ENCODE measurements around the gene RAMP1. TPM values are rescaled to one million over a fixed set of nuclear protein-coding genes. Genes with fewer than 3 reads are reported as not detected.

Gene RAMP1

DNA sequence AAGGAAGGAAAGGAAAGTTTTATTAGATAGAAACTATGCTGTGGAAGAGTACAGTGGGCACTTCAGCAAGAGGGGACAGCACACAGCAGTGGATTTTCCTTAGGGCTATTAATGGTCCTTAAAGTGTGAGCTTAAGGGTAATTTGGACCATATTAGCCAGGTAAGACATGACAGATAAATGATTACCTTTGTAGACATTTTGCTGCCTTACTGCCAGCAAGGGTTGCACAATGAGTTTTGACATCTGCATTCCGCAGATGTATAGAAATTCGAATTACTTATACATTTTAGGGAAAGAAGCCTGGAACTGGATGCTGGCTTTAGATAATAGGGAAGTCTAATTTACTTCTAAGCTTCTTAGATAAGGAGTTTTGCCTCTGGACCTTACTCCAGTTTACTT is 93.4 kb downstream of the RAMP1 start:
- WGBS (ENCODE audit: extremely low coverage, insufficient coverage, low lambda C conversion rate), result no CpG with 5 or more reads among the region's 2 CpGs
- no peak overlapping the region for H3K4me2 ChIP-seq (ENCODE audit: low read length)
- no peak overlapping the region for H3K56ac ChIP-seq (ENCODE audit: low read length)
- H3K36me3 ChIP-seq (ENCODE audit: control insufficient read depth, insufficient read depth, low read length), result no peaks in the 10 kb centered on the region
- no peak overlapping the region for H3K4me3 ChIP-seq (ENCODE audit: low read length)
- H2BK120ac ChIP-seq (ENCODE audit: low read depth, low read length), result no peak overlapping the region
- no peak overlapping the region for H2BK15ac ChIP-seq (replicated peaks; ENCODE audit: low read depth)
- H3K79me2 ChIP-seq (ENCODE audit: control insufficient read depth, insufficient read depth, low read length), result no peaks in the 10 kb centered on the region
- no peak overlapping the region for H2AK5ac ChIP-seq (ENCODE audit: low read length)
- H3K27ac ChIP-seq (ENCODE audit: low read depth, low read length), result no peak overlapping the region
- no peak overlapping the region for H4K5ac ChIP-seq (ENCODE audit: low read length)
- no peak overlapping the region for H2BK5ac ChIP-seq (ENCODE audit: low read length)
- no peak overlapping the region for H3K18ac ChIP-seq (ENCODE audit: low read length)
- H3K23ac ChIP-seq (ENCODE audit: low read length), result no peak overlapping the region
- H3K79me1 ChIP-seq (ENCODE audit: low read length), result no peaks in the 10 kb centered on the region
- H3K27me3 ChIP-seq (ENCODE audit: insufficient read depth, low read length, poor library complexity), result peaks cover 5% of the 10 kb centered on the region
- H4K8ac ChIP-seq (ENCODE audit: low read depth, low read length), result no peak overlapping the region
- no peak for DNase-seq
- H3K4ac ChIP-seq (ENCODE audit: low read depth, low read length), result no peak overlapping the region
- H3K4me1 ChIP-seq (ENCODE audit: control insufficient read depth, low read depth, low read length), result no peaks in the 10 kb centered on the region
- no peak overlapping the region for H3K9ac ChIP-seq (ENCODE audit: low read length)

DNA sequence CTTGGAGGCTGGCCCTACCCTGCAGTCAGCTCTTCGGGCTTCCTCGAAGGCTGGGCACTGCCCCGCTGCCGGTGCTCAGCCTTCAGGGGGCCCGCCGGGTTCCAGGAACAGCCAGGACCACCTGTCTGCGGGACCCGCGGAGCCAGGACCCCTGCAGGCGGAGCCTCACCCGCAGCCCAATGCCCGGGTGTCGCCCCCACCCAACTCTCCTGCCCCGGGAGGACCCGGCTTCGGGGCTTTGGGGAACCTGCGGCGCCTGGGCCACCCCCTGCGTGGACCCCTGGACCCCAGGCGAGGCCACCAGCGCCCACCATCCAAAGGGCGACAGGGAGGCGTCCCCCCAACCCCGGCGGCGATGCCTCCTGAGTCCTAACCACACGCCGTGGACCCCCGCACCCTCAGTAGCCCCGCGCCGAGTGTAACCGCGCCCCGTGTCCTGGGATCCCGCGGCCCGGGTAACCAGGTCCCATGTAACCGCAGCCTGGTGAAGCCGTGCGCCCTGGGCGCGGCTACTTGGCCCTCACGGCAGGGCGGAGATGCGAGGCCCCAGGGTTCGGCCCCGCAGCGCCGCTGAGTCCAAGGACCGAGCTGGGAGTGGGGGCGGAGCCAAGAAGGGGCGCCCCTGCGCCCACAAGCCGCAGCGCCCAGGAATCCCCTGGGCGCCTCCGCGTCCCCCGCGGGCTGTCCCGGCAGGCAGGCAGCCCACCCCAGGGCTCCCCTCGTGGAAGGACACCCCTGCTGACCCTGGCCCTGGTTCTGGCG is 96.4 kb downstream of the RAMP1 start:
- Histone ChIP-seq H2AK5ac (ENCODE audit: low read length) (no peak overlapping the region), H2BK120ac (ENCODE audit: low read depth, low read length) (no peak overlapping the region), H3K4me2 (ENCODE audit: low read length) (peak overlapping the region; percentile 70), H3K4me1 (ENCODE audit: control insufficient read depth, low read depth, low read length) (no peaks in the 10 kb centered on the region), H3K27ac (ENCODE audit: low read depth, low read length) (no peak overlapping the region), H2BK15ac (replicated peaks; ENCODE audit: low read depth) (no peak overlapping the region), H3K23ac (ENCODE audit: low read length) (peak overlapping the region; percentile 45), H3K18ac (ENCODE audit: low read length) (no peak overlapping the region), H4K8ac (ENCODE audit: low read depth, low read length) (no peak overlapping the region), H3K36me3 (ENCODE audit: control insufficient read depth, insufficient read depth, low read length) (no peaks in the 10 kb centered on the region), H3K4ac (ENCODE audit: low read depth, low read length) (no peak overlapping the region), H3K56ac (ENCODE audit: low read length) (peak overlapping the region; percentile 67), H4K5ac (ENCODE audit: low read length) (no peak overlapping the region), H3K27me3 (ENCODE audit: insufficient read depth, low read length, poor library complexity) (peaks cover 5% of the 10 kb centered on the region), H3K4me3 (ENCODE audit: low read length) (peak overlapping the region; percentile 25), H3K9ac (ENCODE audit: low read length) (peak overlapping the region; percentile 56), H3K79me1 (ENCODE audit: low read length) (no peaks in the 10 kb centered on the region), H2BK5ac (ENCODE audit: low read length) (no peak overlapping the region), H3K79me2 (ENCODE audit: control insufficient read depth, insufficient read depth, low read length) (no peaks in the 10 kb centered on the region)
- no CpG with 5 or more reads among the region's 64 CpGs for WGBS (ENCODE audit: extremely low coverage, insufficient coverage, low lambda C conversion rate)
- no peak for DNase-seq

DNA sequence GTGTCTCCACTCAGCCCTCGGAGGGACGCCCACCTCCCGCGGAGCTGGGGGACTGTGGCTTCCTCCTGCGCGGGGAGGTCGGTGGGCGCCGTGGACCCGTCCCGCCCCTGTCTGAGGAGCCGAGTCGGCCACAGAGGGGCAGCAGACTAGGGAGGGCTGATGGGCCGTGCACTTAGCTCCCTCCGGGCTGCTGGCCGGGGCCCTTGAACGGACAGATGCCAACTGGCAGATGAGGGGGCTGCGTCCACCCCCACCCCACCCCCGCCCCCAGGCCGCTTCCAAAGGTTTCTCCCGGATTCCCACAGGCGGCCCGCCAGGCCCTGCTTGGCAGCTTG is 96.9 kb downstream of the RAMP1 start:
- H3K4ac ChIP-seq (ENCODE audit: low read depth, low read length), result no peak overlapping the region
- H3K27ac ChIP-seq (ENCODE audit: low read depth, low read length), result no peak overlapping the region
- H3K9ac ChIP-seq (ENCODE audit: low read length), result peak overlapping the region; percentile 56
- no peaks in the 10 kb centered on the region for H3K79me2 ChIP-seq (ENCODE audit: control insufficient read depth, insufficient read depth, low read length)
- no peak overlapping the region for H2AK5ac ChIP-seq (ENCODE audit: low read length)
- peak overlapping the region; percentile 67 for H3K56ac ChIP-seq (ENCODE audit: low read length)
- peak overlapping the region; percentile 70 for H3K4me2 ChIP-seq (ENCODE audit: low read length)
- DNase-seq, result no peak
- H2BK5ac ChIP-seq (ENCODE audit: low read length), result no peak overlapping the region
- H3K23ac ChIP-seq (ENCODE audit: low read length), result peak overlapping the region; percentile 45
- H2BK15ac ChIP-seq (replicated peaks; ENCODE audit: low read depth), result no peak overlapping the region
- peak overlapping the region; percentile 25 for H3K4me3 ChIP-seq (ENCODE audit: low read length)
- no peak overlapping the region for H4K8ac ChIP-seq (ENCODE audit: low read depth, low read length)
- H3K18ac ChIP-seq (ENCODE audit: low read length), result no peak overlapping the region
- H3K79me1 ChIP-seq (ENCODE audit: low read length), result no peaks in the 10 kb centered on the region
- H3K36me3 ChIP-seq (ENCODE audit: control insufficient read depth, insufficient read depth, low read length), result no peaks in the 10 kb centered on the region
- H4K5ac ChIP-seq (ENCODE audit: low read length), result no peak overlapping the region
- H2BK120ac ChIP-seq (ENCODE audit: low read depth, low read length), result no peak overlapping the region
- peaks cover 5% of the 10 kb centered on the region for H3K27me3 ChIP-seq (ENCODE audit: insufficient read depth, low read length, poor library complexity)
- no peaks in the 10 kb centered on the region for H3K4me1 ChIP-seq (ENCODE audit: control insufficient read depth, low read depth, low read length)
- WGBS (ENCODE audit: extremely low coverage, insufficient coverage, low lambda C conversion rate), result no CpG with 5 or more reads among the region's 23 CpGs

DNA sequence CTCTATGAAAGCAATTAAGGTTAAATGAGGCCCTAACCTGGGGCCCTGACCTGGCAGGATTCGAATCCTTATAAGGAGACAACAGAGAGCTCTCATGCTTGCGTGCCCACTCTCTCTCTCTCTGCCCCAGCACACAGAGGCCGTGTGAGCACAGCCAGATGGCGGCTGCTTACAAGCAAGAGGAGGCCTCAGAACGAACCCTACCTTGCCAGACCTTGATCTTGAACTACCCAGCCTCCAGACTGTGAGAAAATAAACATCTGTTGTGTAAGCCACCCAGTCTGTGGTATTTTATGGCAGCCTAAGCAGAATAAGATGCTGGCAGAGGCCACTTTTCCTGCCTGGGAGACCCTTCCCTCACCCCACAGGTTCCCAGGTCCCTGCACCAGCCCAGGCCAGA is 102.2 kb downstream of the RAMP1 start:
- no peaks in the 10 kb centered on the region for H3K79me2 ChIP-seq (ENCODE audit: control insufficient read depth, insufficient read depth, low read length)
- H3K4ac ChIP-seq (ENCODE audit: low read depth, low read length), result no peak overlapping the region
- H2BK5ac ChIP-seq (ENCODE audit: low read length), result no peak overlapping the region
- no peak overlapping the region for H3K18ac ChIP-seq (ENCODE audit: low read length)
- H3K56ac ChIP-seq (ENCODE audit: low read length), result no peak overlapping the region
- H3K27ac ChIP-seq (ENCODE audit: low read depth, low read length), result no peak overlapping the region
- H3K4me1 ChIP-seq (ENCODE audit: control insufficient read depth, low read depth, low read length), result no peaks in the 10 kb centered on the region
- no peaks in the 10 kb centered on the region for H3K36me3 ChIP-seq (ENCODE audit: control insufficient read depth, insufficient read depth, low read length)
- no peak overlapping the region for H3K9ac ChIP-seq (ENCODE audit: low read length)
- H4K8ac ChIP-seq (ENCODE audit: low read depth, low read length), result no peak overlapping the region
- no peak overlapping the region for H3K4me3 ChIP-seq (ENCODE audit: low read length)
- no peaks in the 10 kb centered on the region for H3K79me1 ChIP-seq (ENCODE audit: low read length)
- no peak for DNase-seq
- no peak overlapping the region for H2AK5ac ChIP-seq (ENCODE audit: low read length)
- no peak overlapping the region for H2BK120ac ChIP-seq (ENCODE audit: low read depth, low read length)
- WGBS (ENCODE audit: extremely low coverage, insufficient coverage, low lambda C conversion rate), result no CpG with 5 or more reads among the region's 5 CpGs
- no peak overlapping the region for H3K23ac ChIP-seq (ENCODE audit: low read length)
- H3K27me3 ChIP-seq (ENCODE audit: insufficient read depth, low read length, poor library complexity), result no peaks in the 10 kb centered on the region
- H3K4me2 ChIP-seq (ENCODE audit: low read length), result no peak overlapping the region
- no peak overlapping the region for H2BK15ac ChIP-seq (replicated peaks; ENCODE audit: low read depth)
- H4K5ac ChIP-seq (ENCODE audit: low read length), result no peak overlapping the region

Small RNA genes within 50 kb of the gene (small RNA-seq; reads per million reads assigned to genes)
- not detected for gene RF00157 (ENCODE audit: insufficient read depth)
